Ovary (tissue), 9 donors: ENCODE measurements around the gene MIER2. TPM values are rescaled to one million over a fixed set of nuclear protein-coding genes. Genes with fewer than 3 reads are reported as not detected.

ENCODE experiments used
- DNase-seq, 5 donors: peaks; one replicate each; pipeline ENCODE4 v3.0.0-alpha.2; 2019 to 2020
- H3K27ac ChIP-seq, 2 donors: fragments of 200-600 bp; one replicate each; pipeline versions ENCODE4 v1.5.1 to v1.8.0; 2019 to 2022
- H3K27me3 ChIP-seq: fragments of 200-600 bp; one replicate; pipeline ENCODE4 v1.8.0; 2022
- H3K36me3 ChIP-seq: fragments of 200-600 bp; sonication (generic); one replicate; pipeline ENCODE4 v1.5.1; 2019
- H3K4me1 ChIP-seq: one replicate; pipeline ENCODE4 v1.8.1; 2013; ENCODE audit warnings: mild to moderate bottlenecking, moderate library complexity; ENCODE audit not compliant: insufficient read depth
- H3K4me3 ChIP-seq: fragments of 200-600 bp; sonication (generic); one replicate; pipeline ENCODE4 v1.5.1; 2017
- H3K9me3 ChIP-seq, 2 donors: fragments of 200-600 bp in 1 of 2; sonication (generic) in 1 of 2; one replicate each; pipeline versions ENCODE4 v1.5.1 to v1.8.1; 2013 to 2019; ENCODE audit warnings: mild to moderate bottlenecking in 1 of 2, moderate library complexity in 1 of 2
- EP300 ChIP-seq: sonication (generic); formaldehyde crosslinking; IDR thresholded peaks from one replicate; pipeline ENCODE4 v1.6.1; 2017; ENCODE audit warnings: antibody characterized with exemption
- POLR2A ChIP-seq: fragments of 450-650 bp; IDR thresholded peaks from one replicate; pipeline ENCODE4 v1.6.1; 2017; ENCODE audit warnings: antibody characterized with exemption, mild to moderate bottlenecking, moderate library complexity
- WGBS, 3 donors: extraction: QIAGEN DNeasy Blood & Tissue Kit in 1 of 3; methylation state at CpG; one replicate each; pipeline versions ENCODE4 v1.1.5 to v1.1.7; 2013 to 2017; 5-methylcytosine and 5-hydroxymethylcytosine counted together
- intact Hi-C, 4 donors: fragments of 100-400 bp; cut with DNase I; formaldehyde crosslinking; loops; one replicate each; pipeline versions ENCODE4 v1.11.0 to v1.15.1; 2022 to 2023
- polyA plus RNA-seq, 2 donors: library from polyadenylated mRNA; stranded (reverse); fragments of 200-250 nt in 1 of 2; fragments of 350-450 nt in 1 of 2; fragmentation: Illumina TruSeq in 1 of 2; extraction: RNeasy Lipid Tissue Mini Kit (QIAGEN cat#74804) in 1 of 2; gene quantifications; one replicate each; pipeline ENCODE4 v1.2.3, GENCODE V29; 2013 to 2014
- total RNA-seq, 7 donors: library from RNA; depleted of rRNA in 2 of 7; stranded (reverse); fragments of >200 nt in 2 of 7; fragmentation: NEBNext Ultra II Directional in 3 of 7; extraction: Animal tissue kit (Norgen Biotek cat#: 25700) in 3 of 7; gene quantifications; one replicate each; pipeline versions ENCODE4 v1.1.0 to v1.2.4, GENCODE V29; 2016 to 2023
- TF ChIP-seq, protein P1 (sequence below), 3 donors: fragments of 450-650 bp in 2 of 3; fragments of 200-600 bp in 1 of 3; IDR thresholded peaks; one replicate each; pipeline versions ENCODE4 v1.5.1 to v1.8.0; 2016 to 2022; ENCODE audit warnings: antibody characterized with exemption in 3 of 3, mild to moderate bottlenecking in 1 of 3
- donor health status: DM: no; HTN: no; CAD: no; lungs with moderate emphysema.
- donor health status: DM: no; HTN: no; CAD: no.
- donor health status: Bipolar disorder and iron deficiency.
- donor health status: DM: yes; HTN: yes; CAD: no.
- donor health status: DM: no; HTN: no; CAD: no.
- donor health status: DM: yes; HTN: yes; CAD: no.

Gene MIER2
- total and polyA plus RNA-seq, 9 donors: 9.8 to 29.6 (median 21.7) TPM

DNA sequence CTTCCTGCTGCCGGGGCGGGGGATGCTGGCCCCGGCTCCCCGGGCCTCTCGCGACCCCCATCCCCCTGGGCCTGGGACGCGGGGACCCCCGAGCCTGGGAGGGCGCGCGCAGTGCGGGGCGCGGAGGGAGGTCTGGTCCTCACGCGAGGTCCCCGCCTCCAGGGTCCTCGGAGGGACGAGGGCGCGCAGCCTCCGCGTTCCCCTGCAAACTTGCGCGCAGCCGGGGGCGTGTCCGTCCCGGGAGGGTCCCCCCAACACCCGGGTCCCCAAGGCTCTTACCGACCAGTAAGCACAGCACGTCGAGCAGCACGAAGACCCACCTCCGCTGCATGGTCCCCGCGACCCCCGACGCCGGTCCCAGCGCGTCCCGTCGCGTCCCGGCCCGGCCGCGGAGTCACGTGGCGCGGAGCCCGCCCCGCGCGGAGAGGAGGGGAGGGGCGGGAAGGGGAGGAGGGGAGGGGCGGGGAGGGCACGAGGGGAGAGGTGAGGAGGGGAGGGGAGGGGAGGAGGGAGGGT lies 53.5 kb downstream of the MIER2 start, which contains the start of gene PLPP2:
TSS of gene PLPP2 (minus strand) at position 398 of the 516 bp plus-strand sequence. CDS start at position 331, 67 bp downstream.
- intact Hi-C loops: no loop called here
- peak within 1 kb of the TSS; percentile 51 for H3K4me3 ChIP-seq
- H3K9me3 ChIP-seq: no peaks in the 10 kb centered on the region
- peaks cover 2% of the 10 kb centered on the region for H3K4me1 ChIP-seq
- TF ChIP-seq POLR2A (no peak), EP300 (no peak)
- TF ChIP-seq, protein P1, sequence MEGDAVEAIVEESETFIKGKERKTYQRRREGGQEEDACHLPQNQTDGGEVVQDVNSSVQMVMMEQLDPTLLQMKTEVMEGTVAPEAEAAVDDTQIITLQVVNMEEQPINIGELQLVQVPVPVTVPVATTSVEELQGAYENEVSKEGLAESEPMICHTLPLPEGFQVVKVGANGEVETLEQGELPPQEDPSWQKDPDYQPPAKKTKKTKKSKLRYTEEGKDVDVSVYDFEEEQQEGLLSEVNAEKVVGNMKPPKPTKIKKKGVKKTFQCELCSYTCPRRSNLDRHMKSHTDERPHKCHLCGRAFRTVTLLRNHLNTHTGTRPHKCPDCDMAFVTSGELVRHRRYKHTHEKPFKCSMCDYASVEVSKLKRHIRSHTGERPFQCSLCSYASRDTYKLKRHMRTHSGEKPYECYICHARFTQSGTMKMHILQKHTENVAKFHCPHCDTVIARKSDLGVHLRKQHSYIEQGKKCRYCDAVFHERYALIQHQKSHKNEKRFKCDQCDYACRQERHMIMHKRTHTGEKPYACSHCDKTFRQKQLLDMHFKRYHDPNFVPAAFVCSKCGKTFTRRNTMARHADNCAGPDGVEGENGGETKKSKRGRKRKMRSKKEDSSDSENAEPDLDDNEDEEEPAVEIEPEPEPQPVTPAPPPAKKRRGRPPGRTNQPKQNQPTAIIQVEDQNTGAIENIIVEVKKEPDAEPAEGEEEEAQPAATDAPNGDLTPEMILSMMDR (IDR thresholded peaks at IDR 0.05): no peak
- no peaks in the 10 kb centered on the region for H3K36me3 ChIP-seq
- peak within 1 kb of the TSS; percentile 14 to 48 for H3K27ac ChIP-seq
- no peaks in the 10 kb centered on the region for H3K27me3 ChIP-seq
- 0 to 1% (median 0%) methylated on average over 2 to 57 of the region's 60 CpGs for WGBS, 3 donors
- DNase-seq: no peak

DNA sequence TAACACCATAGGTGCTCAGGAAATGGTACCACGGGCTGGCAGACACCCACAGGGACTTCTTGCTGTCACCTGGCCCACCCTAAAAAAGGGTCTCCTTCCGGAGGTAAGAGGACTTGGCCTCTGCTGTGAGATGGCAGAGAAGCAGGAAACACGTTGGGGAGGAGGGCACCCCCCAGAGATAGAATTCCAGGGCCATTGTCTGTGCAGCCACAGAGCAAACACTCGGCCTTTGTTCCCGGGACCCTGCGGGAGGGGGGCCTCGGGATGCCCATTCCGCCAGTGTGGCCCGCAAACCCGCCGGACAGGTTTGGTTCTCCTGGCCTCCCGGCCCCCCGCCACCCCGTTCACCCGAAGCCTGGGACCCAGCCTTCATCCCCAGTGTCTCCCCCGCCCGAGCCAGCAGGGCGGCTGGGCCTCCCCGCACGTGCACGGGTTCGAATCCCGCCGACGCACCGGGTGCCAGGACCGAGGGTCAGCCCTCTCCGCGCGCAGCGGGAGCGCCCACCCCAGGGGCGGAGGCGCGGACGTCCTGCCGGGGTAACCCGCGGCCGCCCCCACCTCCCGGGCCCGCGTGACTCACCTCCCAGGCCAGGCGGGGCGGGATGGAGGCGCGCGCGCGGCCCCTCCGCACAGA lies 54.1 kb downstream of the MIER2 start:
- Histone ChIP-seq H3K4me1 (peaks cover 2% of the 10 kb centered on the region), H3K9me3 (no peaks in the 10 kb centered on the region), H3K27me3 (no peaks in the 10 kb centered on the region), H3K36me3 (no peaks in the 10 kb centered on the region), H3K27ac (peak overlapping the region; percentile 14 to 48), H3K4me3 (peak overlapping the region; percentile 51)
- 6 to 15% (median 6%) methylated on average over 15 to 51 of the region's 51 CpGs for WGBS, 3 donors
- intact Hi-C loops: no loop called here
- DNase-seq: peak in 1 of 5 donors; percentile 52
- TF ChIP-seq EP300 (no peak), POLR2A (no peak)
- TF ChIP-seq, protein P1 (IDR thresholded peaks at IDR 0.05): no peak

DNA sequence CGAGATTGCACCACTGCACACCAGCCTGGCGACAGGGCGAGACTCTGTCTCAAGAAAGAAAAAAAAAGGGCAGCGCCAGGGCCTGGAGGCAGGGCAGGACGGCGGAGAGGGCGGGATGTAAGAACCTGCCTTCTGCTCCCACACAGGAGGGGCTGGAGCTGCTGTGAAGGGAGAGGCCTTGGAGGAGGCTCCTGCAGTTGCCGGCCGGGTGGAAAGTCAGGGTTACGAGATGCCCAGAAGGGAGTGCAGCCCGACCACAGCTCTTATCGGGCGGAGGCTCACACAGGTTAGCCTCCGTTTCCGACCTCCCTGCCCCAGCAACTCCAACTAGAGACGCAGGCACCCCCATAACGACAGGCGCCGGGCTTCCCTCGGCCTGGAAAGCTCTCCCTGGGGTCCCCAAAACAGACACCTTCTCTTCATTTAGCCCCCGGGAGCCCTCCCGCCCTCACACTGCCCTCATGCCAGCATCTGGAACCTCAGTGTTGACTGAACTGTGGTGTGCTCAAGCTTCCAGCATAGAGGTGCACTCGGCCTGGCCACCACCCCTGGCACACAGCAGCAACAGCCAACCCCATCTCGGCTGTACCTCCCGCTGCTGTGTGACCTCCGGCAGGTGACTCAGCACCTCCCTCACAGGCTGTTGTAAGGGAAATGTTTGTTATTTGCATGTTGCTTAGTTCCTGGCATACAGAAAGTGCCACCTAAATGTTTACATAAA lies 54.8 kb downstream of the MIER2 start:
- H3K4me1 ChIP-seq: no peaks in the 10 kb centered on the region
- TF ChIP-seq POLR2A (no peak), EP300 (no peak)
- TF ChIP-seq, protein P1 (IDR thresholded peaks at IDR 0.05): no peak
- no peaks in the 10 kb centered on the region for H3K27me3 ChIP-seq
- no peak for DNase-seq
- H3K36me3 ChIP-seq: no peaks in the 10 kb centered on the region
- H3K9me3 ChIP-seq: no peaks in the 10 kb centered on the region
- no peak overlapping the region for H3K27ac ChIP-seq
- WGBS, 3 donors: 49 to 52% (median 52%) methylated on average over 26 of the region's 26 CpGs
- no peak overlapping the region for H3K4me3 ChIP-seq
- intact Hi-C loops: no loop called here

DNA sequence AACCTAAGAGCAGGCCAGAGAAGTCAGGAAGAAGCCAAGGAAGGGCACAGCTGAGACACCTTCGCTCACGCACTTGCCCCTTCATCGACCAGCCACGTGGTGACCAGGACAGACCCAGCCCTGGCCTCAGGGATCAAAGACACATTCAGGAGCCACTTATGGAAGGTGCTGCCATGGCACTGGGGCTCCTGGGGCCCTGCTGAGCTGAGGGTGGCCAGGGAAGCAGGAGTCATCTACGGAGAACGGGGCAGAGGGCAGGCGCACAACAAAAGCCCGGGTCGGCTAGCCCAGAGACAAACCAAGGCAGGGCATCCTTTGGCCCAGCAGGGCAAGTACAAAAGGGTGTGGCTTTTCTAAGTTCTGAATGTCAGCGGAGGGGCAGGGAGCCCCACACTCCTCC lies 55.7 kb downstream of the MIER2 start:
- 82 to 83% (median 82%) methylated on average over 10 of the region's 10 CpGs for WGBS, 3 donors
- H3K27me3 ChIP-seq: no peaks in the 10 kb centered on the region
- H3K27ac ChIP-seq: no peak overlapping the region
- intact Hi-C loops: no loop called here
- no peaks in the 10 kb centered on the region for H3K4me1 ChIP-seq
- H3K9me3 ChIP-seq: no peaks in the 10 kb centered on the region
- DNase-seq: no peak
- no peaks in the 10 kb centered on the region for H3K36me3 ChIP-seq
- TF ChIP-seq, protein P1 (IDR thresholded peaks at IDR 0.05): no peak
- TF ChIP-seq EP300 (no peak), POLR2A (no peak)
- H3K4me3 ChIP-seq: no peak overlapping the region
